H1 (cell line): ENCODE measurements around the gene TMA7. TPM values are rescaled to one million over a fixed set of nuclear protein-coding genes. Genes with fewer than 3 reads are reported as not detected.

ENCODE experiments used
- CHD1 ChIP-seq: IDR thresholded peaks from 2 replicates; pipeline ENCODE4 v1.6.1; 2012; ENCODE audit warnings: low read depth, low read length, improper control_type of control experiment
- HDAC2 ChIP-seq, 2 experiments: fragments of 300-600 bp in 1 of 2; sonication (generic) in 1 of 2; IDR thresholded peaks; 2 replicates each; pipeline ENCODE4 v1.6.1; 2011 to 2012; ENCODE audit warnings: low read depth in 2 of 2, low read length in 2 of 2, mild to moderate bottlenecking in 2 of 2, moderate library complexity in 2 of 2, borderline replicate concordance in 1 of 2, inconsistent platforms in 1 of 2
- NRF1 ChIP-seq: IDR thresholded peaks from 2 replicates; pipeline ENCODE4 v1.6.1; 2011; ENCODE audit warnings: mild to moderate bottlenecking, low read depth, low read length, improper control_type of control experiment
- polyA plus RNA-seq, 7 experiments: library from polyadenylated mRNA; depleted of rRNA in 3 of 7; stranded (reverse) in 5 of 7; unstranded in 2 of 7; fragments of >200 nt in 5 of 7; fragments of 200-250 nt in 2 of 7; gene quantifications; 1 replicate in 5 of 7; 2 replicates in 1 of 7; 4 replicates in 1 of 7; pipeline versions ENCODE4 v1.2.1 to v1.2.3, GENCODE V29; 2011 to 2013; ENCODE audit warnings: missing spikeins in 2 of 7, mixed read lengths in 2 of 7
- total RNA-seq: library from RNA; stranded (reverse); fragmentation: NEBNext Ultra II Directional; extraction: Animal tissue kit (Norgen Biotek cat#: 25700); gene quantifications from 2 replicates; pipeline ENCODE4 v1.2.1, GENCODE V29; 2021
- TF ChIP-seq, protein P1 (sequence below): IDR thresholded peaks from 2 replicates; pipeline ENCODE4 v1.6.1; 2011; ENCODE audit warnings: low read depth, mild to moderate bottlenecking, low read length; ENCODE audit not compliant: insufficient read depth

The TMA7 gene
- total and polyA plus RNA-seq, 2 of the 8 experiments (the other 6 are each of a cell fraction or from before 2014, with no cell fraction given), result 138 to 305 TPM

DNA sequence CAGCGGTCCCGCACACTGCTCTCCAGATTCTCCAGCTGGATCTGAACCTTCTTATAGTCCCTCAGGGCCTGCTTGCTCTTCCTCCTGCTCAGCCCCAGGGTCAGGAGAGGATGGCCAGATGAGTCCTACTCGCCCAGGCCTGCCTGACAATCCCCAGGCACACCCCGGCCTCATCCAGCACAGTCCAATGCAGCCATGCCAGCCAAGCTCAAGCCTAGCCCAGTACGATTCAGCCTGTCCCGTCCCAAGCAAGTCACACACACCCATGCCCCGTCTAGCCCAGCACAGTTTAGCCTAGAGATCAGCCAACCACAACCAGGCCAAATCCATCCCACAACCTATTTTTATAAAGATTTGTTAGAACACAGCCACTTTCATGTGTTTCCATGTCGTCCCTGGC lies 27.0 kb upstream of the TMA7 start (continued):
- TF ChIP-seq HDAC2 (IDR thresholded peaks at IDR 0.05; ENCODE audit: borderline replicate concordance in 1 of 2, low read depth in 2 of 2, low read length in 2 of 2) (no peak), NRF1 (no peak), CHD1 (no peak)
- TF ChIP-seq, protein P1, sequence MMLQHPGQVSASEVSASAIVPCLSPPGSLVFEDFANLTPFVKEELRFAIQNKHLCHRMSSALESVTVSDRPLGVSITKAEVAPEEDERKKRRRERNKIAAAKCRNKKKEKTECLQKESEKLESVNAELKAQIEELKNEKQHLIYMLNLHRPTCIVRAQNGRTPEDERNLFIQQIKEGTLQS, result no peak
